ENCODE measurements around the gene MCEMP1.

DNA sequence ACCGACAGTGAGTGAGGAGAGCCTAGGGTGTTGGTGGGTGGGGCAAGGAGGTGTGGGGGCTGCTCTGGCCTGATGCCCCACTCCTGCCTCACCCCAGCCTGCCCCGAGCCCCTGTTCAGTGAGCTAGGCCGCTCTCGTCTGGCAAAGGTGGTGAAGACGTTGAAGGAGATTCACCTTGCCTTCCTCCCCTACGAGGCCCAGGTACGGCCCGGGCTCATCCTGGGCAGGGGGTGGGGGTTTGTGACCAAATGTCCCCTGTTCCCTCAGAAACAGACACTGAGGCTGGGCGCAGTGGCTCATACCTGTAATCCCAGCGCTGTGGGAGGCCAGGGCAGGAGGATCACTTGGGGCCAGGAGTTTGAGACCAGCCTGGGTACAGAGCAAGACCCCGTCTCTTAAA lies 36.1 kb upstream of the MCEMP1 start:
- TF ChIP-seq, protein P1, sequence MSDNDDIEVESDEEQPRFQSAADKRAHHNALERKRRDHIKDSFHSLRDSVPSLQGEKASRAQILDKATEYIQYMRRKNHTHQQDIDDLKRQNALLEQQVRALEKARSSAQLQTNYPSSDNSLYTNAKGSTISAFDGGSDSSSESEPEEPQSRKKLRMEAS (IDR thresholded peaks at IDR 0.05; ENCODE audit: low read depth, low read length) = no peak
- TF ChIP-seq CTCF (IDR thresholded peaks at IDR 0.05; ENCODE audit: low read depth, low read length) (no peak), POLR2A (IDR thresholded peaks at IDR 0.05; ENCODE audit: extremely low read depth, insufficient read length) (no peak)

Data from NB4 (cell line).